Testis (tissue), 3 donors: Measurements from ENCODE around the gene DNAH5. TPM values are rescaled to one million over a fixed set of nuclear protein-coding genes. Genes with fewer than 3 reads are reported as not detected.
"Not testable (repeated sequence)": the region's sequence is repeated elsewhere in the genome, so short reads cannot be mapped to it uniquely, and the experiment has no call there.

Experiments used
- DNase-seq: peaks from one replicate; pipeline ENCODE4 v3.0.0-alpha.2; 2019
- H3K27ac ChIP-seq, 2 donors: fragments of 200-600 bp; sonication (generic); one replicate each; pipeline ENCODE4 v1.5.1; 2019
- H3K27me3 ChIP-seq: fragments of 200-600 bp; sonication (generic); one replicate; pipeline ENCODE4 v1.5.1; 2019
- H3K36me3 ChIP-seq: fragments of 200-600 bp; sonication (generic); one replicate; pipeline ENCODE4 v1.5.1; 2017; ENCODE audit warnings: low read depth; ENCODE audit errors: missing control alignments
- H3K4me1 ChIP-seq: fragments of 200-600 bp; sonication (generic); one replicate; pipeline ENCODE4 v1.5.1; 2019
- H3K4me3 ChIP-seq, 2 donors: fragments of 200-600 bp; sonication (generic); one replicate each; pipeline ENCODE4 v1.5.1; 2017 to 2019
- H3K9me3 ChIP-seq: fragments of 200-600 bp; sonication (generic); one replicate; pipeline ENCODE4 v1.5.1; 2017
- CTCF ChIP-seq, 3 experiments: fragments of 450-650 bp in 2 of 3; fragments of 200-600 bp in 1 of 3; sonication (generic) in 1 of 3; IDR thresholded peaks; one replicate each; pipeline ENCODE4 v1.5.1; 2016 to 2019; ENCODE audit warnings: antibody characterized with exemption in 3 of 3, mild to moderate bottlenecking in 2 of 3, moderate library complexity in 1 of 3
- POLR2A ChIP-seq: fragments of 450-650 bp; IDR thresholded peaks from one replicate; pipeline ENCODE4 v1.6.1; 2017; ENCODE audit warnings: antibody characterized with exemption, mild to moderate bottlenecking, moderate library complexity
- WGBS, 2 donors: methylation state at CpG; one replicate each; pipeline ENCODE4 v1.1.5; 2018; 5-methylcytosine and 5-hydroxymethylcytosine counted together
- intact Hi-C: fragments of 100-400 bp; cut with DNase I; formaldehyde crosslinking; loops from one replicate; pipeline ENCODE4 v1.15.1; 2023; ENCODE audit warnings: low total_unique reads
- polyA plus RNA-seq: library from polyadenylated mRNA; stranded (reverse); fragments of 350-450 nt; fragmentation: Illumina TruSeq; extraction: RNeasy Lipid Tissue Mini Kit (QIAGEN cat#74804); gene quantifications from one replicate; pipeline ENCODE4 v1.2.3, GENCODE V29; 2014; ENCODE audit warnings: low read depth, low replicate concordance; ENCODE audit not compliant: insufficient read depth
- total RNA-seq, 2 donors: library from RNA; depleted of rRNA; stranded (reverse); fragments of >200 nt; gene quantifications; one replicate each; pipeline ENCODE4 v1.2.3, GENCODE V29; 2016

DNAH5 gene
- total and polyA plus RNA-seq, 3 donors from 2014 or later: 1.1 to 5.9 (median 5.1) TPM

GRCh38 chr5:13990896-13991295 is 46.4 kb upstream of the DNAH5 start:
- intact Hi-C loops: loop anchor here (10.0 kb wide), 1 partner anchor 264 kb away; no protein-coding TSS in a partner anchor
- 77 to 94% methylated on average over 2 of the region's 2 CpGs for WGBS, 2 donors
- H3K27ac ChIP-seq: no peak overlapping the region

GRCh38 chr5:13989832-13990231 is 45.3 kb upstream of the DNAH5 start:
- no peak for DNase-seq
- Histone ChIP-seq H3K4me1 (no peaks in the 10 kb centered on the region), H3K27me3 (no peaks in the 10 kb centered on the region), H3K36me3 (no peaks in the 10 kb centered on the region), H3K4me3 (no peak overlapping the region), H3K9me3 (no peaks in the 10 kb centered on the region), H3K27ac (no peak overlapping the region)
- intact Hi-C loops: loop anchor here (10.0 kb wide), 1 partner anchor 265 kb away; no protein-coding TSS in a partner anchor
- WGBS, 2 donors: 79 to 93% methylated on average over 2 of the region's 2 CpGs
- TF ChIP-seq POLR2A (no peak), CTCF (IDR thresholded peaks at IDR 0.05) (no peak)

More at GRCh38 chr5:13990896-13991295, 46.4 kb upstream of the DNAH5 start:
- Histone ChIP-seq H3K4me1 (no peaks in the 10 kb centered on the region), H3K9me3 (no peaks in the 10 kb centered on the region), H3K36me3 (no peaks in the 10 kb centered on the region), H3K27me3 (no peaks in the 10 kb centered on the region), H3K4me3 (no peak overlapping the region)
- TF ChIP-seq POLR2A (no peak), CTCF (IDR thresholded peaks at IDR 0.05) (no peak)
- DNase-seq: no peak

- no peaks in the 10 kb centered on the region for H3K4me1 ChIP-seq
- H3K4me3 ChIP-seq: no peak overlapping the region
- no peaks in the 10 kb centered on the region for H3K9me3 ChIP-seq
- H3K36me3 ChIP-seq: no peaks in the 10 kb centered on the region
- intact Hi-C loops: no loop called here
- 32 to 47% methylated on average over 7 of the region's 7 CpGs for WGBS, 2 donors
- no peak overlapping the region for H3K27ac ChIP-seq
- DNase-seq: peak; percentile 56
- no peaks in the 10 kb centered on the region for H3K27me3 ChIP-seq
- TF ChIP-seq POLR2A: no peak
- TF ChIP-seq CTCF (IDR thresholded peaks at IDR 0.05): peak; percentile 35 to 78 (median 77)
Measured at GRCh38 chr5:13987843-13988464, 43.5 kb upstream of the DNAH5 start.

GRCh38 chr5:13985731-13986418 is 41.4 kb upstream of the DNAH5 start:
- no peaks in the 10 kb centered on the region for H3K4me1 ChIP-seq
- DNase-seq: no peak
- no peaks in the 10 kb centered on the region for H3K9me3 ChIP-seq
- H3K27ac ChIP-seq: no peak overlapping the region
- WGBS, 2 donors: 71 to 73% methylated on average over 12 of the region's 12 CpGs
- no peak overlapping the region for H3K4me3 ChIP-seq
- intact Hi-C loops: no loop called here
- H3K27me3 ChIP-seq: no peaks in the 10 kb centered on the region
- TF ChIP-seq CTCF (IDR thresholded peaks at IDR 0.05) (no peak), POLR2A (no peak)
- H3K36me3 ChIP-seq: no peaks in the 10 kb centered on the region

- H3K36me3 ChIP-seq, DNase-seq, H3K4me1 ChIP-seq, H3K27me3 ChIP-seq, H3K4me3 ChIP-seq, intact Hi-C loops, H3K27ac ChIP-seq, H3K9me3 ChIP-seq: not testable (repeated sequence)
- 91 to 92% methylated on average over 5 of the region's 5 CpGs for WGBS, 2 donors
Measured at GRCh38 chr5:13984888-13985287, 40.4 kb upstream of the DNAH5 start.
